Left lobe of liver (tissue), 2 donors: Measurements from ENCODE around the gene TCEANC. TPM values are rescaled to one million over a fixed set of nuclear protein-coding genes. Genes with fewer than 3 reads are reported as not detected.
"Not testable (repeated sequence)": the region's sequence is repeated elsewhere in the genome, so short reads cannot be mapped to it uniquely, and the experiment has no call there.

Source experiments
- ATAC-seq: fragments of 200-7000 bp; cut with Tn5 transposase; one replicate; pipeline ENCODE4 v1.9.1; 2020; ENCODE audit warnings: mild to moderate bottlenecking, moderate library complexity
- DNase-seq: peaks from one replicate; pipeline ENCODE4 v3.0.0-alpha.2; 2020; ENCODE audit warnings: low spot score
- total RNA-seq: library from RNA; stranded (reverse); gene quantifications from one replicate; pipeline ENCODE4 v1.2.1, GENCODE V29; 2021
- donor health status: DM: no; HTN: no; CAD: no; lungs with moderate emphysema.
- donor health status: DM: no; HTN: yes; CAD: no.

TCEANC gene
- 6.8 TPM for total RNA-seq

GRCh38 chrX:13652850-13653693 lies at the start of gene TCEANC:
Gene TCEANC (plus strand): TSS chrX:13653141. CDS start chrX:13662509, 9,368 bp downstream.
- peak; percentile 97 for ATAC-seq
- DNase-seq, result peak; percentile 95

- no peak for DNase-seq
- ATAC-seq, result no peak
These were observed 47.3 kb upstream of the TCEANC start for GRCh38 chrX:13605611-13606010.

- ATAC-seq (no peak), DNase-seq (no peak)
These were observed 45.5 kb upstream of the TCEANC start for GRCh38 chrX:13607331-13607995.

GRCh38 chrX:13607996-13608365 lies 45.0 kb upstream of the TCEANC start:
- no peak for DNase-seq
- no peak for ATAC-seq

GRCh38 chrX:13614154-13614553 lies 38.8 kb upstream of the TCEANC start:
- no peak for DNase-seq
- ATAC-seq, result no peak

GRCh38 chrX:13620207-13620606 lies 32.7 kb upstream of the TCEANC start:
- no peak for ATAC-seq
- DNase-seq, result no peak

- ATAC-seq, result no peak
These were observed 30.5 kb upstream of the TCEANC start for GRCh38 chrX:13622401-13622964.

GRCh38 chrX:13627306-13627705 lies 25.6 kb upstream of the TCEANC start:
- ATAC-seq (no peak), DNase-seq (no peak)

More at GRCh38 chrX:13622401-13622964, 30.5 kb upstream of the TCEANC start:
- DNase-seq, result no peak

GRCh38 chrX:13637224-13637623 lies 15.7 kb upstream of the TCEANC start:
- DNase-seq, ATAC-seq: not testable (repeated sequence)

- no peak for ATAC-seq
- DNase-seq, result no peak
These were observed 14.9 kb upstream of the TCEANC start for GRCh38 chrX:13638021-13638420.

GRCh38 chrX:13638826-13639225 lies 14.1 kb upstream of the TCEANC start:
- no peak for DNase-seq
- ATAC-seq, result no peak

- DNase-seq, ATAC-seq: not testable (repeated sequence)
These were observed 11.3 kb upstream of the TCEANC start for GRCh38 chrX:13641684-13642083.

GRCh38 chrX:13645464-13646153 lies 7.3 kb upstream of the TCEANC start:
- no peak for DNase-seq
- no peak for ATAC-seq

- DNase-seq, result peak; percentile 47
These were observed 6.8 kb upstream of the TCEANC start for GRCh38 chrX:13646154-13646549.

GRCh38 chrX:13647709-13648212 lies 5.2 kb upstream of the TCEANC start:
- ATAC-seq (no peak), DNase-seq (no peak)

More at GRCh38 chrX:13646154-13646549, 6.8 kb upstream of the TCEANC start:
- peak; percentile 89 for ATAC-seq

GRCh38 chrX:13648336-13648735 lies 4.6 kb upstream of the TCEANC start:
- ATAC-seq, DNase-seq: not testable (repeated sequence)

GRCh38 chrX:13649838-13650237 lies 3.1 kb upstream of the TCEANC start:
- no peak for DNase-seq

GRCh38 chrX:13650318-13650717 lies 2.6 kb upstream of the TCEANC start:
- ATAC-seq, result no peak
- no peak for DNase-seq

More at GRCh38 chrX:13649838-13650237, 3.1 kb upstream of the TCEANC start:
- ATAC-seq, result no peak

GRCh38 chrX:13651150-13651549 lies 1.8 kb upstream of the TCEANC start:
- ATAC-seq (no peak), DNase-seq (no peak)

- DNase-seq (no peak), ATAC-seq (no peak)
These were observed 601 bp upstream of the TCEANC start for GRCh38 chrX:13652287-13652793.

- DNase-seq, result no peak
These were observed 1.2 kb downstream of the TCEANC start for GRCh38 chrX:13654116-13654515.

More at GRCh38 chrX:13654116-13654515, 1.2 kb downstream of the TCEANC start:
- ATAC-seq, result no peak
